HCT116 (cell line): Measurements from ENCODE around the gene ARSJ. TPM values are rescaled to one million over a fixed set of nuclear protein-coding genes. Genes with fewer than 3 reads are reported as not detected.

ENCODE experiments used
- ATAC-seq: fragments of 200-7000 bp; cut with Tn5 transposase; 2 replicates; pipeline ENCODE4 v1.9.1; 2020; ENCODE audit warnings: mild to moderate bottlenecking, moderate library complexity
- BruUV-seq: library from RNA; stranded (reverse); fragments of 400-500 nt; replicated peaks from 2 replicates; lab custom pipeline; 2021; lab: Mats Ljungman, UMichigan
- CTCF ChIA-PET: fragments of 300-600 bp; sonication (Branson Sonifier 250); formaldehyde crosslinking; loops from one replicate; lab custom pipeline; 2021; ENCODE audit warnings: antibody characterized with exemption; lab: Charles Lee
- POLR2A ChIA-PET: fragments of 300-600, 350-600 bp; sonication (Branson Sonifier 250); formaldehyde crosslinking; loops from one replicate; lab custom pipeline; 2021; ENCODE audit warnings: antibody characterized with exemption; lab: Charles Lee
- RAD21 ChIA-PET, 2 experiments: fragments of 300-600 bp; sonication (Branson Sonifier 250); formaldehyde crosslinking; loops; one replicate each; lab custom pipeline; 2023; ENCODE audit warnings: low total read pairs in 2 of 2; ENCODE audit not compliant: uncharacterized antibody in 2 of 2, unreplicated experiment in 2 of 2, low non-redundant PET in 1 of 2; lab: Charles Lee
- DNase-seq: peaks from one replicate; pipeline ENCODE4 v3.0.0-alpha.2; 2010; ENCODE audit warnings: low read depth, low spot score
- H2AFZ ChIP-seq: fragments of 200-600 bp; shearing (Covaris generic), sonication (generic); 2 replicates; pipeline ENCODE4 v1.6.1; 2017; ENCODE audit warnings: low read depth, mixed run types, mixed read lengths, antibody characterized with exemption, low read length; ENCODE audit not compliant: poor library complexity, severe bottlenecking
- H3K27ac ChIP-seq: 2 replicates; pipeline ENCODE4 v1.5.1; 2012; ENCODE audit warnings: low read depth, low read length
- H3K27me3 ChIP-seq: fragments of 200-600 bp; sonication (generic); 2 replicates; pipeline ENCODE4 v1.6.1; 2016; ENCODE audit warnings: mixed run types, low read length, mixed read lengths; ENCODE audit not compliant: insufficient read depth
- H3K36me3 ChIP-seq, 2 experiments: fragments of 200-500 bp in 1 of 2; fragments of 200-600 bp in 1 of 2; sonication (Bioruptor generic) in 1 of 2; sonication (generic) in 1 of 2; 2 replicates each; pipeline versions ENCODE4 v1.5.1 to v1.6.1; 2014 to 2016; ENCODE audit warnings: low read length in 2 of 2, inconsistent platforms in 1 of 2, mixed read lengths in 1 of 2, mixed run types in 1 of 2; ENCODE audit not compliant: insufficient read depth in 2 of 2, control insufficient read depth in 1 of 2
- H3K4me1 ChIP-seq, 2 experiments: fragments of 200-600 bp in 1 of 2; sonication (generic) in 1 of 2; 2 replicates each; pipeline versions ENCODE4 v1.5.1 to v1.6.1; 2012 to 2017; ENCODE audit warnings: low read length in 2 of 2, inconsistent platforms in 1 of 2, mild to moderate bottlenecking in 1 of 2, mixed read lengths in 1 of 2, mixed run types in 1 of 2, moderate library complexity in 1 of 2; ENCODE audit not compliant: insufficient read depth in 2 of 2, control insufficient read depth in 1 of 2
- H3K4me2 ChIP-seq: fragments of 200-600 bp; sonication (generic); 2 replicates; pipeline ENCODE4 v1.6.1; 2017; ENCODE audit warnings: mixed run types, low read length, mixed read lengths
- H3K4me3 ChIP-seq, 2 experiments: fragments of 200-600 bp in 1 of 2; sonication (generic) in 1 of 2; replicated peaks in 1 of 2; 2 replicates each; pipeline ENCODE4 v1.5.1; 2011 to 2016; ENCODE audit warnings: low read length in 2 of 2, control low read depth in 1 of 2, low read depth in 1 of 2, mild to moderate bottlenecking in 1 of 2, mixed read lengths in 1 of 2, mixed run types in 1 of 2
- H3K79me2 ChIP-seq: fragments of 200-600 bp; sonication (generic); 2 replicates; pipeline ENCODE4 v1.6.1; 2017; ENCODE audit warnings: mild to moderate bottlenecking, mixed run types, low read length, moderate library complexity, mixed read lengths; ENCODE audit not compliant: insufficient read depth
- H3K9ac ChIP-seq: fragments of 200-600 bp; sonication (generic); 2 replicates; pipeline ENCODE4 v1.6.1; 2016; ENCODE audit warnings: low read length, mixed read lengths
- H3K9me2 ChIP-seq: fragments of 200-600 bp; sonication (generic), shearing (Covaris generic); 2 replicates; pipeline ENCODE4 v1.6.1; 2017; ENCODE audit warnings: mixed run types, mild to moderate bottlenecking, moderate library complexity; ENCODE audit not compliant: insufficient read depth
- H3K9me3 ChIP-seq, 2 experiments: fragments of 200-500 bp in 1 of 2; fragments of 200-600 bp in 1 of 2; sonication (Bioruptor generic) in 1 of 2; sonication (generic) in 1 of 2; 2 replicates each; pipeline ENCODE4 v1.6.1; 2014 to 2017; ENCODE audit warnings: low read length in 2 of 2, mixed read lengths in 2 of 2, inconsistent platforms in 1 of 2, low read depth in 1 of 2, mild to moderate bottlenecking in 1 of 2, mixed run types in 1 of 2, moderate library complexity in 1 of 2; ENCODE audit not compliant: control insufficient read depth in 1 of 2, insufficient read depth in 1 of 2
- H4K20me1 ChIP-seq: fragments of 200-600 bp; sonication (generic), shearing (Covaris generic); 2 replicates; pipeline ENCODE4 v1.6.1; 2017; ENCODE audit warnings: mixed run types, mild to moderate bottlenecking, moderate library complexity; ENCODE audit not compliant: insufficient read depth
- ATF3 ChIP-seq: IDR thresholded peaks from 2 replicates; pipeline ENCODE4 v1.6.1; 2012
- CTCF ChIP-seq, 3 experiments: fragments of 200-600 bp in 1 of 3; sonication (generic) in 1 of 3; IDR thresholded peaks in 2 of 3; conservative IDR thresholded peaks in 1 of 3; 2 replicates each; pipeline ENCODE4 v1.5.1; 2012 to 2017; ENCODE audit warnings: low read depth in 2 of 3, low read length in 2 of 3, antibody characterized with exemption in 1 of 3, borderline replicate concordance in 1 of 3, control low read depth in 1 of 3, mild to moderate bottlenecking in 1 of 3, mixed read lengths in 1 of 3, mixed run types in 1 of 3, moderate library complexity in 1 of 3; ENCODE audit not compliant: insufficient read depth in 1 of 3
- EZH2 ChIP-seq: fragments of 200-600 bp; sonication (generic); IDR thresholded peaks from 2 replicates; pipeline ENCODE4 v1.6.1; 2017; ENCODE audit warnings: antibody characterized with exemption, mixed run types
- FOSL1 ChIP-seq: IDR thresholded peaks from 2 replicates; pipeline ENCODE4 v1.6.1; 2012; ENCODE audit warnings: low read depth
- JUND ChIP-seq: IDR thresholded peaks from 2 replicates; pipeline ENCODE4 v1.6.1; 2012
- MAX ChIP-seq: IDR thresholded peaks from 2 replicates; pipeline ENCODE4 v1.6.1; 2012
- POLR2A ChIP-seq: IDR thresholded peaks from 2 replicates; pipeline ENCODE4 v1.7.0; 2011; ENCODE audit warnings: borderline replicate concordance; ENCODE audit not compliant: insufficient read depth, insufficient read length; ENCODE audit errors: extremely low read depth
- RAD21 ChIP-seq: IDR thresholded peaks from 2 replicates; pipeline ENCODE4 v1.6.1; 2012; ENCODE audit warnings: low read depth, mild to moderate bottlenecking
- REST ChIP-seq: IDR thresholded peaks from 2 replicates; pipeline ENCODE4 v1.6.1; 2012; ENCODE audit warnings: low read depth
- intact Hi-C: fragments of 100-400 bp; cut with micrococcal nuclease; formaldehyde crosslinking; loops from 2 replicates; pipeline ENCODE4 v1.10.0; 2022
- total RNA-seq: library from RNA; stranded (reverse); gene quantifications from one replicate; pipeline ENCODE4 v1.2.1, GENCODE V29; 2021; ENCODE audit not compliant: unreplicated experiment

Gene ARSJ
- total RNA-seq, 1 experiment from 2014 or later: 2.3 TPM

- DNase-seq (no peak), ATAC-seq (no peak)
- Histone ChIP-seq H3K4me2 (no peak overlapping the region), H3K9me3 (no peaks in the 10 kb centered on the region), H3K27me3 (no peaks in the 10 kb centered on the region), H3K9ac (no peak overlapping the region), H3K4me3 (no peak overlapping the region), H2AFZ (no peak overlapping the region), H3K27ac (no peak overlapping the region), H3K79me2 (no peaks in the 10 kb centered on the region), H3K4me1 (peaks cover 0 to 5% of the 10 kb centered on the region in 2 experiments; a peak in 2 of 4 replicates), H4K20me1 (no peaks in the 10 kb centered on the region), H3K36me3 (no peaks in the 10 kb centered on the region), H3K9me2 (no peaks in the 10 kb centered on the region)
- RAD21 ChIA-PET: no interaction called here
- intact Hi-C loops: loop anchor here (2.0 kb wide), 1 partner anchor 26 kb away; no protein-coding TSS in a partner anchor
- no TSS peak for BruUV-seq
- TF ChIP-seq MAX: no peak
- TF ChIP-seq REST: no peak
- TF ChIP-seq POLR2A: no peak
- no peak for TF ChIP-seq RAD21
- no peak for TF ChIP-seq ATF3
- TF ChIP-seq JUND: no peak
- no peak for TF ChIP-seq FOSL1
- TF ChIP-seq CTCF (IDR thresholded peaks at IDR 0.05 in 2 of 3, conservative IDR thresholded peaks at IDR 0.05 in 1 of 3; ENCODE audit: borderline replicate concordance in 1 of 3, insufficient read depth in 1 of 3, low read depth in 2 of 3, low read length in 2 of 3): no peak
- TF ChIP-seq EZH2: no peak
- CTCF ChIA-PET: no interaction called here
- POLR2A ChIA-PET: no interaction called here
Measured at GRCh38 chr4:113871080-113871479, 108.4 kb downstream of the ARSJ start.
